ENCODE data around the gene OR56A3.

DNA sequence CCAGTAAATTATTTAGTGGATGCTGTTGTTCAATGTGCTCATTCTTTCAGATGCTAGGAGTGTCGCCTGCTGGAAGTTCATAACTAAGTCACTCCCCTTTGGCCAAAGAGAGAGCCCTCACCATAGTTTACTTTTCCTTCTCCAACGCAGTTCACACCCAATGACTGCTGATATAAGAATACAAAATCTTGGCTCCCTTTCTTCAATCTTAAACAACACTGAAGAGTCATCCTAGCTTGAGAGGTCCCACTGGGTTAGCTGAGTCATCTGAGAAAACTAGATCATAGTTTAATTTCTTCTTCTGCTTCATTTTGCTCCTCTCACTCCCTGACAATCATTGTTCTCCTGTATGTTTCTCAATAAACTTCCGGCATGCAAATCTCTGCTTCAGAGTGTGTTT, 50.1 kb downstream of the OR56A3 start:
- TF ChIP-seq, protein P1, sequence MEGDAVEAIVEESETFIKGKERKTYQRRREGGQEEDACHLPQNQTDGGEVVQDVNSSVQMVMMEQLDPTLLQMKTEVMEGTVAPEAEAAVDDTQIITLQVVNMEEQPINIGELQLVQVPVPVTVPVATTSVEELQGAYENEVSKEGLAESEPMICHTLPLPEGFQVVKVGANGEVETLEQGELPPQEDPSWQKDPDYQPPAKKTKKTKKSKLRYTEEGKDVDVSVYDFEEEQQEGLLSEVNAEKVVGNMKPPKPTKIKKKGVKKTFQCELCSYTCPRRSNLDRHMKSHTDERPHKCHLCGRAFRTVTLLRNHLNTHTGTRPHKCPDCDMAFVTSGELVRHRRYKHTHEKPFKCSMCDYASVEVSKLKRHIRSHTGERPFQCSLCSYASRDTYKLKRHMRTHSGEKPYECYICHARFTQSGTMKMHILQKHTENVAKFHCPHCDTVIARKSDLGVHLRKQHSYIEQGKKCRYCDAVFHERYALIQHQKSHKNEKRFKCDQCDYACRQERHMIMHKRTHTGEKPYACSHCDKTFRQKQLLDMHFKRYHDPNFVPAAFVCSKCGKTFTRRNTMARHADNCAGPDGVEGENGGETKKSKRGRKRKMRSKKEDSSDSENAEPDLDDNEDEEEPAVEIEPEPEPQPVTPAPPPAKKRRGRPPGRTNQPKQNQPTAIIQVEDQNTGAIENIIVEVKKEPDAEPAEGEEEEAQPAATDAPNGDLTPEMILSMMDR (IDR thresholded peaks at IDR 0.05; ENCODE audit: insufficient read depth, low read length), result no peak
- TF ChIP-seq POLR2AphosphoS5 (IDR thresholded peaks at IDR 0.05; ENCODE audit: low read depth) (no peak), SPI1 (IDR thresholded peaks at IDR 0.05; ENCODE audit: borderline replicate concordance, low read depth) (no peak)

All from HL-60 (cell line).